WERI-Rb-1 (cell line): ENCODE measurements around the gene RPL36AL.
"Not testable (repeated sequence)": the region's sequence is repeated elsewhere in the genome, so short reads cannot be mapped to it uniquely, and the experiment has no call there.

Source experiments
- DNase-seq: peaks from one replicate; pipeline ENCODE4 v3.0.0-alpha.2; 2020
- H3K27ac ChIP-seq: fragments of 250-450 bp; sonication (Bioruptor Pico); 2 replicates; pipeline ENCODE4 v1.5.1; 2020; ENCODE audit warnings: mild to moderate bottlenecking, moderate library complexity
- H3K27me3 ChIP-seq: fragments of 250-450 bp; sonication (Bioruptor Pico); 2 replicates; pipeline ENCODE4 v1.5.1; 2021; ENCODE audit warnings: mild to moderate bottlenecking, low read depth, moderate library complexity; ENCODE audit not compliant: insufficient read depth, severe bottlenecking
- H3K36me3 ChIP-seq: fragments of 250-450 bp; sonication (Bioruptor Pico); 2 replicates; pipeline ENCODE4 v1.5.1; 2020; ENCODE audit warnings: mild to moderate bottlenecking, moderate library complexity
- H3K4me3 ChIP-seq: 2 replicates; pipeline ENCODE4 v1.5.1; 2011; ENCODE audit warnings: low read depth, mild to moderate bottlenecking, control low read depth, low read length
- H3K9me3 ChIP-seq: fragments of 250-450 bp; sonication (Bioruptor Pico); 2 replicates; pipeline ENCODE4 v1.5.1; 2021; ENCODE audit warnings: mild to moderate bottlenecking, moderate library complexity; ENCODE audit not compliant: severe bottlenecking
- CTCF ChIP-seq: IDR thresholded peaks from 2 replicates; pipeline ENCODE4 v1.5.1; 2011; ENCODE audit warnings: low read depth, mild to moderate bottlenecking, control low read depth, inconsistent platforms, low read length

The RPL36AL gene

GRCh38 chr14:49621114-49621881 lies 872 bp upstream of the RPL36AL start:
- H3K9me3 ChIP-seq: no peaks in the 10 kb centered on the region
- DNase-seq: peak; percentile 88
- peak overlapping the region; percentile 94 for H3K4me3 ChIP-seq
- no peak for TF ChIP-seq CTCF
- H3K27me3 ChIP-seq: no peaks in the 10 kb centered on the region
- H3K27ac ChIP-seq: peak overlapping the region; percentile 95
- H3K36me3 ChIP-seq: peaks cover 59% of the 10 kb centered on the region

GRCh38 chr14:49619730-49620129 lies 696 bp downstream of the RPL36AL start:
- DNase-seq: no peak
- H3K9me3 ChIP-seq: no peaks in the 10 kb centered on the region
- TF ChIP-seq CTCF: no peak
- peak overlapping the region; percentile 95 for H3K27ac ChIP-seq
- H3K27me3 ChIP-seq: no peaks in the 10 kb centered on the region
- H3K4me3 ChIP-seq: peak overlapping the region; percentile 94
- peaks cover 62% of the 10 kb centered on the region for H3K36me3 ChIP-seq

- DNase-seq, H3K27ac ChIP-seq, H3K9me3 ChIP-seq, H3K27me3 ChIP-seq: not testable (repeated sequence)
- Histone ChIP-seq H3K36me3 (peaks cover 62% of the 10 kb centered on the region), H3K4me3 (peak overlapping the region; percentile 94)
Measured at GRCh38 chr14:49619273-49619672, 1.2 kb downstream of the RPL36AL start.

GRCh38 chr14:49617852-49618519 lies 2.4 kb downstream of the RPL36AL start:
- H3K36me3 ChIP-seq: peaks cover 62% of the 10 kb centered on the region
- no peaks in the 10 kb centered on the region for H3K27me3 ChIP-seq
- H3K4me3 ChIP-seq: no peak overlapping the region
- no peaks in the 10 kb centered on the region for H3K9me3 ChIP-seq
- no peak overlapping the region for H3K27ac ChIP-seq
- DNase-seq: no peak
- no peak for TF ChIP-seq CTCF

- Histone ChIP-seq H3K9me3 (no peaks in the 10 kb centered on the region), H3K4me3 (no peak overlapping the region), H3K36me3 (peaks cover 60% of the 10 kb centered on the region), H3K27me3 (no peaks in the 10 kb centered on the region), H3K27ac (peak overlapping the region; percentile 55)
- DNase-seq: peak; percentile 48
- no peak for TF ChIP-seq CTCF
Measured at GRCh38 chr14:49615776-49616175, 4.7 kb downstream of the RPL36AL start.

GRCh38 chr14:49614196-49614595 lies 6.2 kb downstream of the RPL36AL start:
- peaks cover 69% of the 10 kb centered on the region for H3K36me3 ChIP-seq
- TF ChIP-seq CTCF: no peak
- H3K27ac ChIP-seq: no peak overlapping the region
- H3K4me3 ChIP-seq: no peak overlapping the region
- H3K9me3 ChIP-seq: no peaks in the 10 kb centered on the region
- DNase-seq: no peak
- no peaks in the 10 kb centered on the region for H3K27me3 ChIP-seq
